GM10266 (cell line): ENCODE measurements around the gene CYP4X1.
"Not testable (repeated sequence)": the region's sequence is repeated elsewhere in the genome, so short reads cannot be mapped to it uniquely, and the experiment has no call there.

Experiments
- DNase-seq: peaks from one replicate; pipeline ENCODE4 v3.0.0; 2012; ENCODE audit errors: extremely low spot score
- CTCF ChIP-seq: IDR thresholded peaks from 2 replicates; pipeline ENCODE4 v1.5.1; 2012; ENCODE audit warnings: mild to moderate bottlenecking, low read depth; ENCODE audit not compliant: control insufficient read depth, insufficient read depth; ENCODE audit errors: missing control alignments

Gene CYP4X1

DNA sequence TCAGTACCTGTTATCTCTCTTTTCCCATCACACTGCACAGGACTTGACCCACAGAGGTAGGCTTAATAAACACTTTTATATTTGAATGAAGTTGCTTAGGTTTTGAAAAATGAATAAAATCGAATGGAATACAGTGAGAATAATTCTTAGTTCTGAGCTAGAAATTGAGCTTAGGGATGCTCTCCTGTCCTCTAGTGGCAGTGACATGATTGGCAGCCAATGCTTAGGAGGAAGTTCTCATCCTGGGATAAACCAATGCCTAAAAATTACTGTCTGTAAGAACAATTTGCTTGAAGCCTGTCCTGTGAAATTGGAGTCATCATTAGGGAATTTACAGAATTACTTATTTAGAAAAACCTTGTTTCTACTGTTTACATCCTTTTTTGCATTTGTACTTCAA is 21.3 kb upstream of the CYP4X1 start:
- DNase-seq = no peak
- TF ChIP-seq CTCF = no peak

GRCh38 chr1:47003896-47004403 is 19.5 kb upstream of the CYP4X1 start:
- DNase-seq = no peak
- TF ChIP-seq CTCF = no peak

DNA sequence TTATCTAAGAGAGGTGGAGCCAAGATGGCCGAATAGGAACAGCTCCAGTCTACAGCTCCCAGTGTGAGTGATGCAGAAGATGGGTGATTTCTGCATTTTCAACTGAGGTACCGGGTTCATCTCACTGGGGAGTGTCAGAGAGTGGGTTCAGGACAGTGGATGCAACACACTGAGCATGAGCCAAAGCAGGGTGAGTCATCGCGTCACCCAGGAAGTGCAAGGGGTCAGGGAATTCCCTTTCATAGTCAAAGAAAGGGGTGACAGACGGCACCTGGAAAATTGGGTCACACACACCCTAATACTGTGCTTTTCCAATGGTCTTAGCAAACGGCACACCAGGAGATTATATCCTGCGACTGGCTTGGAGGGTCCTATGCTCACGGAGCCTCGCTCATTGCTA is 17.0 kb upstream of the CYP4X1 start:
- not testable (repeated sequence) for DNase-seq

GRCh38 chr1:47013293-47013692 is 10.2 kb upstream of the CYP4X1 start:
- DNase-seq = no peak
- TF ChIP-seq CTCF = no peak

- TF ChIP-seq CTCF = no peak
- DNase-seq = no peak
Observed at GRCh38 chr1:47021070-47021469, 2.4 kb upstream of the CYP4X1 start.

GRCh38 chr1:47024141-47024801 is 802 bp downstream of the CYP4X1 start:
- no peak for TF ChIP-seq CTCF
- DNase-seq = no peak

GRCh38 chr1:47030170-47030805 is 6.8 kb downstream of the CYP4X1 start:
- TF ChIP-seq CTCF = no peak
- DNase-seq = no peak

DNA sequence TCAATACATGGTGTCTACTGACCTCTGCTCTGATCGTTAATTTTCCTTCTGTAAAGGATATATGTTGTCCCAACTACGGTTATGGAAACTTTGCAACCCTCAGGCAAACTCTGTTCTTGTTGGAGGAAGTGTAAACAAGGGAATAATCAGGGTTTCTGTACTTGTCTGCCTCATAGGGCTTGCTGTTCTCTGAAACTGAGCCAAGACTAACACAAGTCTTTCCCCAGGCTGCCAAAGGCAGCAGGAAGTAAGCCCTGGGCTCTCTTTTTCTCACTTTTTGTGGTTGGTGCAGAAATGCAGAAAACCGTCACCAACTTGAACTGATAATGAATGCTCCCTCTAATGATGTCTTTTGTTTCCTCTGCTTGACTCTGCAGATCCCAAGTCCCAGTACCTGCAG is 7.6 kb downstream of the CYP4X1 start:
- TF ChIP-seq CTCF = no peak
- no peak for DNase-seq
